ENCODE data around the gene NIPSNAP2.
"Not testable (repeated sequence)": the region's sequence is repeated elsewhere in the genome, so short reads cannot be mapped to it uniquely, and the experiment has no call there.

Gene NIPSNAP2

DNA sequence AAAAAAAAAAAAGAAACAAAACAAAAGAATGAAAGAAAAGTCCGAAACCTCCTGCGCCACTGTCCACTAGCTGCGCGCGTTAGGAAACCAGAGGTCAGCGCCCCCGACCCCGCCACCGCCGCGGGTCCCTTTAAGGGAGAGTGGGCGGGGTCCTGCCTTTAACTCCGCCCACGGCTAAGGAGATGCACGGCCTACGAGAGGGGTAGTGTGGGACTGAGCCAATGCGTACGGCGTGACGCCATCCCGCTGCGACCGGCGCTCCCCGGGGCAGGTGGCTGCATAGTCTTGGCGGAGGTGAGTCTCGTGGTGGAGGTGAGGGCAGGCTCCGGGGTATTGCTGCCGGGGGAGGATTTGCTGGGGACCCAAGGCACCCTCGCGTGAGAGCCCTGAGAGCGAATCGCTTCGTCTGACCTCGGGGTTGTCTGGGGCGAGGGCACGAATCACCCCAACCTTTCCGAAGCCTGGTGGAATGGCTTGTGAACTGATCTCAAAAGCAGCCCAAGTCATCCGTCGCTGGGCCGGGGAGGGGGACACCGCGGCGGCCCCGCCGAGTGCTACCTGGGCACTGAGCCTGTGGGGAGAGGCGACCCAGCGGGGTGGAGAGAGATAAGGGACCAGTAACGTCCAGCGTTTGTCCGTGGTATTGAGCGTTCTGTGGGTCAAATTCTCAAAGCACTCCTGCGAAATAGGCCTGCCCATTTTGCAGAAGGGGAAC lies 12.6 kb upstream of the NIPSNAP2 start, which contains the start of gene MRPS17:
Gene MRPS17, plus strand, starts transcription at position 241 of the 715 bp plus-strand sequence. CDS start 1,319 bp downstream, outside the sequence.
- TF ChIP-seq, protein P1, sequence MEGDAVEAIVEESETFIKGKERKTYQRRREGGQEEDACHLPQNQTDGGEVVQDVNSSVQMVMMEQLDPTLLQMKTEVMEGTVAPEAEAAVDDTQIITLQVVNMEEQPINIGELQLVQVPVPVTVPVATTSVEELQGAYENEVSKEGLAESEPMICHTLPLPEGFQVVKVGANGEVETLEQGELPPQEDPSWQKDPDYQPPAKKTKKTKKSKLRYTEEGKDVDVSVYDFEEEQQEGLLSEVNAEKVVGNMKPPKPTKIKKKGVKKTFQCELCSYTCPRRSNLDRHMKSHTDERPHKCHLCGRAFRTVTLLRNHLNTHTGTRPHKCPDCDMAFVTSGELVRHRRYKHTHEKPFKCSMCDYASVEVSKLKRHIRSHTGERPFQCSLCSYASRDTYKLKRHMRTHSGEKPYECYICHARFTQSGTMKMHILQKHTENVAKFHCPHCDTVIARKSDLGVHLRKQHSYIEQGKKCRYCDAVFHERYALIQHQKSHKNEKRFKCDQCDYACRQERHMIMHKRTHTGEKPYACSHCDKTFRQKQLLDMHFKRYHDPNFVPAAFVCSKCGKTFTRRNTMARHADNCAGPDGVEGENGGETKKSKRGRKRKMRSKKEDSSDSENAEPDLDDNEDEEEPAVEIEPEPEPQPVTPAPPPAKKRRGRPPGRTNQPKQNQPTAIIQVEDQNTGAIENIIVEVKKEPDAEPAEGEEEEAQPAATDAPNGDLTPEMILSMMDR (IDR thresholded peaks at IDR 0.05; ENCODE audit: control extremely low read depth, extremely low read depth, low read depth, missing control alignments) = no peak
- peak; percentile 99 for DNase-seq (ENCODE audit: extremely low spot score)
- ChIA-PET CTCF (interaction anchor here (1.8 kb wide), 1 partner anchor 13 kb away, joined by 11 read pairs; the partner anchor contains the start of gene NIPSNAP2), POLR2A (no interaction called here)

DNA sequence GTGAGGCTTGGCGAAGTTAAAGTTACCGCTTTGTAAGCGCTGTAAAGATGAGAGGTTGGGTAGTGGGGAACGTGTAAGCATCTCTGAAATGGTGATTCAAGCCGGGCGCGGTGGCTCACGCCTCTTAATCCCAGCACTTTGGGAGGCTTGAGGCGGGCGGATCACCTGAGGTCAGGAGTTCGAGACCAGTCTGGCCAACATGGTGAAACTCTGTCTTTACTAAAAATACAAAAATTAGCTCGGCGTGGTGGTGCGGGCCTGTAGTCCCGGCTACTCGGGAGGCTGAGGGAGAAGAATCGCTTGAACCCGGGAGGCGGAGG lies 12.1 kb upstream of the NIPSNAP2 start:
- CTCF ChIA-PET; DNase-seq (ENCODE audit: extremely low spot score); POLR2A ChIA-PET: not testable (repeated sequence)

DNA sequence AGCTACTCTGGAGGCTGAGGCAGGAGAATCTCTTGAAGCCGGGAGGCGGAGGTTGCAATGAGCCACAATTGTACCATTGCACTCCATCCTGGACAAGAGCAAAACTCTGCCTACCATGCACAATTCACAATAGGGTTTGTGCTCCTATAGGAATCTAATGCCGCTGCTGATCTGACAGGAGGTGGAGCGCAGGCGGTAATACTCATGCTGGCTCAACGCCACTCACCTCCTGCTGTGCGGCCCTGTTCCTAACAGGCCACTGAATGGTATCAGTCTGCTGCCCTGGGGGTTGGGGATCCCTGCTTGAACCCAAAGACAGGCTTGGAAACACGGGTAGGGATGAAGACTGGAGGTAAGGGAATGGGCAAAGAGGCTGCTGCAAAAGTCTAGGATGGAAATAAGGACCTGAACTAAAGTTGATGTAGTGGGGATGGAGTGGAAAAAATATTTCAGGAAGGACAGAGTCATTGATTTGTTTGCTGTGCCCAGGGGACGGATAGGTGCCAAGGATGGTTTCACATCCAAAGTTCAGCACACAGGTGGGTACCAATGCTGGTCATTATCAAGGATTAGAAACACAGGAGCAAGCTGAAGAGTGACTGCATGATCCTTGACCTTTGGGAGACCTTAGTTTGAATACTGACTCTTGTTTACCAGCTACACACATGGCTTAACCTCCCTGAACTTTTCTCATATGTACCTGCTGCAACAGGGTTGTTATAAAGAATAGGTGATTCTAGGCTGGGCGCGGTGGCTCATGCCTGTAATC lies 10.5 kb upstream of the NIPSNAP2 start:
- CTCF ChIA-PET = interaction anchor here (2.8 kb wide), 1 partner anchor 11 kb away, joined by 25 read pairs; the partner anchor contains the start of gene NIPSNAP2
- no peak for DNase-seq (ENCODE audit: extremely low spot score)

DNA sequence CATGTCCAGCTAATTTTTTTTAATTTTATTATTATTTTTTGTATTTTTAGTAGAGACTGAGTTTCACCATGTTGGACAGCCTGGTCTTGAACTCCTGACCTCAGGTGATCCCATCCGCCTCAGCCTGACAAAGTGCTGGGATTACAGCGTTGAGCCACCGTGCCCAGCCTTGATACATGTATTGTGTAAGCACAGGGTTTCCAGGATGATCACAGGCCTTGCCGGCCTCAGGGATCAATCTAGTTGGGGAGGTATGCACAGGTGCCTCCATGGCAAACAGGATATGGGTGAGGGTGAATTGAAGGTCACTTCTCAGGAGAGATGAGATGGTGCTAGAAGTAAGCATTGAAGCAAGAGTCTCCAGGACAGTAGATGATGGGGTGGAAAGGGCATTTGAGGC lies 7.2 kb upstream of the NIPSNAP2 start:
- TF ChIP-seq, protein P1 (IDR thresholded peaks at IDR 0.05; ENCODE audit: control extremely low read depth, extremely low read depth, low read depth, missing control alignments) = no peak
- ChIA-PET POLR2A (no interaction called here), CTCF (interaction anchor here (0.9 kb wide), 1 partner anchor 9 kb away, joined by 3 read pairs; no protein-coding TSS in a partner anchor)
- no peak for DNase-seq (ENCODE audit: extremely low spot score)

More for the DNA sequence above, 10.5 kb upstream of the NIPSNAP2 start:
- TF ChIP-seq, protein P1 (IDR thresholded peaks at IDR 0.05; ENCODE audit: control extremely low read depth, extremely low read depth, low read depth, missing control alignments) = no peak
- POLR2A ChIA-PET = no interaction called here

DNA sequence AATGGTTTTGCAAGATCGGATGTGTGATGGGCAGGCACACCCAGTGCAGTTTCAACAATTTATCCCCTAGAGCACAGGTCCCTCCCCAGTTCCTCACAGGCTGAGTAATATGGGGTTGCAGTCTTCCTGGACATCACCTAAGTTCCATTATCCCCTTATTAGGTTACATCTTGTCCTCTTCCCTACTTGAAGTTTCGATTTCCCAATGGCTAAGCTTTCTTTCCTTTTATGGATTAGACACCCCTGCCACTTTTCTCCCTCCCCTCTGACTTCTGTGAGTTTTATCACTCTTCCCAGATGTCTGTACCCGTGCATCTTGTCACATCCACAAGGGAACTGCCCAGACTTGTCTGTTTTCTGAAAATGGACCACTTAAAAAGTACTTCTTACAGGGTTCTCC lies 2.4 kb upstream of the NIPSNAP2 start:
- TF ChIP-seq, protein P1 (IDR thresholded peaks at IDR 0.05; ENCODE audit: control extremely low read depth, extremely low read depth, low read depth, missing control alignments) = no peak
- POLR2A ChIA-PET = no interaction called here
- CTCF ChIA-PET = interaction anchor here (1.6 to 2.2 kb wide), 2 partner anchors 42 to 113 kb away, joined by 6 read pairs; no protein-coding TSS in a partner anchor
- DNase-seq (ENCODE audit: extremely low spot score) = no peak

DNA sequence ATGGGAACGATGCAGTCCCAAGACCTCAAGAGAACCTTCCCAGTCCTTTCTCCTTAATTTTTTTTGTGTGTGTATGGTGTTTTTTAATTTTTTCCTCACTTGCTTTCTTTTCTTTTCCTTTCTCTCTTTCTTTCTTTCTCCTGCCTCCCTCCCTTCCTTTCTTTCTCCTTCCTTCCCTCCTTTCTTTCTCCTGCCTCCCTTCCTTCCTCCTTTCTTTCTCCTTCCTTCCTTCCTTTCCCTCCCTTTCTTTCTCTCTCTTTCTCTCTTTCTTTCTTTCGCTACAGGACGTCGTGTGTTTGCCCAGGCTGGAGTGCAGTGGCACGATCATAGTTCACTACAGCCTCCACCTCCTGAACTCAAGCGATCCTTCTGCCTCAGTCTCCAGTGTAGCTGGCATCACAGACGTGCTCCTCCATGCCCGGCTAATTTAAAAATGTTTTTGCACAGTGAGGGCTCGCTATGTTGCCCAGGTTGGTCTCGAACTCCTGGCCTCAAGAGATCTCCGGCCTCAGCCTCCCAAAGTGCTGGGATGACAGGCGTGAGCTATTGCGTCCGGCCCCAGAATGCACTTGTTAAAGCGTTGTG lies 709 bp upstream of the NIPSNAP2 start:
- CTCF ChIA-PET = interaction anchor here (0.6 to 3.7 kb wide), 26 partner anchors 9 to 670 kb away, joined by 3 to 25 read pairs (median 3); partner anchors contain the start of gene PSPH
- TF ChIP-seq, protein P1 (IDR thresholded peaks at IDR 0.05; ENCODE audit: control extremely low read depth, extremely low read depth, low read depth, missing control alignments) = no peak
- POLR2A ChIA-PET = no interaction called here
- DNase-seq (ENCODE audit: extremely low spot score) = no peak
